H9 (cell line): ENCODE results near the gene IQCB1. TPM values are rescaled to one million over a fixed set of nuclear protein-coding genes. Genes with fewer than 3 reads are reported as not detected.

Experiments used
- DNase-seq: peaks from one replicate; pipeline ENCODE4 v3.0.0-alpha.2; 2017
- H2AFZ ChIP-seq: one replicate; pipeline ENCODE4 v1.6.1; 2013; ENCODE audit warnings: mild to moderate bottlenecking, low read length, control low read depth, moderate library complexity
- H2AK5ac ChIP-seq: 2 replicates; pipeline ENCODE4 v1.6.1; 2013; ENCODE audit warnings: low read length, control low read depth, mixed read lengths; ENCODE audit not compliant: insufficient read length
- H2BK120ac ChIP-seq: one replicate; pipeline ENCODE4 v1.6.1; 2013; ENCODE audit warnings: low read depth, mild to moderate bottlenecking, low read length, control low read depth, inconsistent platforms; ENCODE audit not compliant: poor library complexity, severe bottlenecking
- H2BK12ac ChIP-seq: 2 replicates; pipeline ENCODE4 v1.6.1; 2013; ENCODE audit warnings: low read length, control low read depth, mixed read lengths, low read depth; ENCODE audit not compliant: insufficient read length
- H2BK15ac ChIP-seq: 2 replicates; pipeline ENCODE4 v1.6.1; 2013; ENCODE audit warnings: low read depth, low read length, control low read depth
- H2BK20ac ChIP-seq: one replicate; pipeline ENCODE4 v1.6.1; 2013; ENCODE audit warnings: low read depth, mild to moderate bottlenecking, low read length, control low read depth, inconsistent platforms; ENCODE audit not compliant: poor library complexity, severe bottlenecking
- H2BK5ac ChIP-seq: 2 replicates; pipeline ENCODE4 v1.6.1; 2013; ENCODE audit warnings: low read length, control low read depth, mixed read lengths; ENCODE audit not compliant: insufficient read length
- H3K14ac ChIP-seq: 2 replicates; pipeline ENCODE4 v1.6.1; 2013; ENCODE audit warnings: low read length, control low read depth; ENCODE audit not compliant: insufficient read depth
- H3K18ac ChIP-seq: 2 replicates; pipeline ENCODE4 v1.6.1; 2013; ENCODE audit warnings: low read depth, mild to moderate bottlenecking, mixed read lengths, low read length, control low read depth; ENCODE audit not compliant: insufficient read length
- H3K23ac ChIP-seq: 2 replicates; pipeline ENCODE4 v1.6.1; 2013; ENCODE audit warnings: low read length, control low read depth, mixed read lengths, low read depth; ENCODE audit not compliant: insufficient read length
- H3K23me2 ChIP-seq: 2 replicates; pipeline ENCODE4 v1.6.1; 2013; ENCODE audit warnings: low read depth, mild to moderate bottlenecking, mixed read lengths, low read length, control low read depth; ENCODE audit not compliant: insufficient read length, poor library complexity, severe bottlenecking
- H3K27ac ChIP-seq: 2 replicates; pipeline ENCODE4 v1.5.1; 2013; ENCODE audit warnings: low read length, control low read depth, mixed read lengths, low read depth; ENCODE audit not compliant: insufficient read length
- H3K27me3 ChIP-seq: 2 replicates; pipeline ENCODE4 v1.6.1; 2013; ENCODE audit warnings: low read length, control low read depth, inconsistent platforms; ENCODE audit not compliant: insufficient read depth
- H3K4ac ChIP-seq: 2 replicates; pipeline ENCODE4 v1.6.1; 2013; ENCODE audit warnings: low read depth, mild to moderate bottlenecking, control low read depth, inconsistent platforms, low read length, moderate library complexity
- H3K4me1 ChIP-seq: 2 replicates; pipeline ENCODE4 v1.6.1; 2013; ENCODE audit warnings: low read length, control low read depth, inconsistent platforms; ENCODE audit not compliant: insufficient read depth
- H3K4me2 ChIP-seq: 2 replicates; pipeline ENCODE4 v1.6.1; 2013; ENCODE audit warnings: low read length, control low read depth, mixed read lengths; ENCODE audit not compliant: insufficient read length, insufficient read depth
- H3K56ac ChIP-seq: 2 replicates; pipeline ENCODE4 v1.6.1; 2013; ENCODE audit warnings: low read depth, mild to moderate bottlenecking, mixed read lengths, low read length, control low read depth; ENCODE audit not compliant: insufficient read length
- H3K79me1 ChIP-seq: 2 replicates; pipeline ENCODE4 v1.6.1; 2013; ENCODE audit warnings: low read depth, mild to moderate bottlenecking, moderate library complexity, low read length, control low read depth, inconsistent platforms; ENCODE audit not compliant: insufficient read depth, poor library complexity, severe bottlenecking
- H3K79me2 ChIP-seq: 2 replicates; pipeline ENCODE4 v1.6.1; 2013; ENCODE audit warnings: low read length, control low read depth, inconsistent platforms; ENCODE audit not compliant: insufficient read depth
- H3K9ac ChIP-seq: 2 replicates; pipeline ENCODE4 v1.6.1; 2013; ENCODE audit warnings: low read length, control low read depth, mixed read lengths; ENCODE audit not compliant: insufficient read length; ENCODE audit errors: extremely low read depth
- H3K9me3 ChIP-seq: one replicate; pipeline ENCODE4 v1.6.1; 2013; ENCODE audit warnings: low read depth, low read length, inconsistent platforms; ENCODE audit not compliant: control insufficient read depth
- H3T11ph ChIP-seq: one replicate; pipeline ENCODE4 v1.6.1; 2013; ENCODE audit warnings: mild to moderate bottlenecking, low read length, control low read depth, inconsistent platforms
- H4K20me1 ChIP-seq: one replicate; pipeline ENCODE4 v1.6.1; 2013; ENCODE audit not compliant: control insufficient read depth, insufficient read length, insufficient read depth
- H4K5ac ChIP-seq: 2 replicates; pipeline ENCODE4 v1.6.1; 2013; ENCODE audit warnings: low read depth, mild to moderate bottlenecking, mixed read lengths, low read length, control low read depth; ENCODE audit not compliant: insufficient read length
- H4K8ac ChIP-seq: replicated peaks from 2 replicates; pipeline ENCODE4 v1.6.1; 2013; ENCODE audit warnings: low read length, control low read depth, mixed read lengths, low read depth; ENCODE audit not compliant: insufficient read length
- H4K91ac ChIP-seq: 2 replicates; pipeline ENCODE4 v1.6.1; 2013; ENCODE audit warnings: low read depth, mild to moderate bottlenecking, moderate library complexity, mixed read lengths, low read length, control low read depth; ENCODE audit not compliant: insufficient read length
- H3K27ac Mint-ChIP-seq, 3 experiments: 2 replicates in 2 of 3; 3 replicates in 1 of 3; pipeline ENCODE4 v1.8.0; 2020 to 2021; ENCODE audit warnings: mixed read lengths in 3 of 3, mild to moderate bottlenecking in 1 of 3, moderate library complexity in 1 of 3
- H3K27me3 Mint-ChIP-seq: 2 replicates; pipeline ENCODE4 v1.8.0; 2021; ENCODE audit warnings: low read depth, mild to moderate bottlenecking, moderate library complexity, mixed read lengths
- H3K36me3 Mint-ChIP-seq, 3 experiments: 2 replicates in 2 of 3; 3 replicates in 1 of 3; pipeline ENCODE4 v1.8.0; 2020 to 2021; ENCODE audit warnings: low read depth in 3 of 3, mixed read lengths in 3 of 3; ENCODE audit not compliant: insufficient read depth in 1 of 3
- H3K4me1 Mint-ChIP-seq, 2 experiments: 2 replicates each; pipeline ENCODE4 v1.8.0; 2020; ENCODE audit warnings: mixed read lengths in 2 of 2
- H3K4me3 Mint-ChIP-seq, 2 experiments: 2 replicates in 1 of 2; 3 replicates in 1 of 2; pipeline ENCODE4 v1.8.0; 2020 to 2021; ENCODE audit warnings: mild to moderate bottlenecking in 2 of 2, mixed read lengths in 2 of 2, moderate library complexity in 1 of 2
- H3K9me3 Mint-ChIP-seq, 2 experiments: 2 replicates in 1 of 2; 3 replicates in 1 of 2; pipeline ENCODE4 v1.8.0; 2020; ENCODE audit warnings: mild to moderate bottlenecking in 2 of 2, mixed read lengths in 2 of 2, moderate library complexity in 1 of 2
- CTCF ChIP-seq: fragments of 200-600 bp; sonication (generic); conservative IDR thresholded peaks from 3 replicates; pipeline ENCODE4 v1.8.0; 2021; ENCODE audit warnings: antibody characterized with exemption, mild to moderate bottlenecking
- WGBS: extraction: QIAGEN DNeasy Blood & Tissue Kit; methylation state at CpG from one replicate; pipeline ENCODE4 v1.1.7; 2013; ENCODE audit warnings: missing lambda C conversion rate, low lambda C conversion rate, mixed read lengths; ENCODE audit not compliant: insufficient read length; ENCODE audit errors: extremely low coverage; 5-methylcytosine and 5-hydroxymethylcytosine counted together
- total RNA-seq: library from RNA; stranded (reverse); gene quantifications from 2 replicates; pipeline ENCODE4 v1.2.1, GENCODE V29; 2021

Gene IQCB1
- total RNA-seq, 1 experiment from 2014 or later = 35.8 TPM

- Mint-ChIP-seq H3K4me3 (no peak overlapping the region), H3K27ac (peak overlapping the region; percentile 53 to 96 (median 57); a peak in 5 of 7 replicates), H3K4me1 (peaks cover 20 to 33% of the 10 kb centered on the region in 2 experiments), H3K36me3 (peaks cover 5 to 29% (median 25%) of the 10 kb centered on the region in 3 experiments; a peak in 6 of 7 replicates), H3K9me3 (no peaks in the 10 kb centered on the region), H3K27me3 (no peaks in the 10 kb centered on the region)
- H4K20me1 ChIP-seq = no peaks in the 10 kb centered on the region
- no peak overlapping the region for H3K4ac ChIP-seq
- H2BK5ac ChIP-seq = no peak overlapping the region
- no peak overlapping the region for H3K18ac ChIP-seq
- TF ChIP-seq CTCF = no peak
- WGBS = no CpG with 5 or more reads among the region's 8 CpGs
- H3K14ac ChIP-seq = no peak overlapping the region
- H2AK5ac ChIP-seq = no peak overlapping the region
- no peak overlapping the region for H4K8ac ChIP-seq
- no peak overlapping the region for H2BK12ac ChIP-seq
- no peak overlapping the region for H3K4me2 ChIP-seq
- no peaks in the 10 kb centered on the region for H3K79me1 ChIP-seq
- no peaks in the 10 kb centered on the region for H3K9me3 ChIP-seq
- no peak overlapping the region for H3K27ac ChIP-seq
- no peak overlapping the region for H2BK120ac ChIP-seq
- no peak overlapping the region for H2AFZ ChIP-seq
- no peaks in the 10 kb centered on the region; the same call in 1 of the 2 replicates for H3K79me2 ChIP-seq
- H3K27me3 ChIP-seq = no peaks in the 10 kb centered on the region
- H2BK15ac ChIP-seq = no peak overlapping the region
- H3K23ac ChIP-seq = no peak overlapping the region
- H3K56ac ChIP-seq = no peak overlapping the region
- no peaks in the 10 kb centered on the region for H3K23me2 ChIP-seq
- no peak overlapping the region for H3T11ph ChIP-seq
- peak overlapping the region; percentile 44 for H3K9ac ChIP-seq
- H4K5ac ChIP-seq = no peak overlapping the region
- no peaks in the 10 kb centered on the region for H3K4me1 ChIP-seq
- H4K91ac ChIP-seq = no peak overlapping the region
- no peak overlapping the region for H2BK20ac ChIP-seq
- DNase-seq = no peak
Measured at GRCh38 chr3:121730940-121731687, 103.7 kb downstream of the IQCB1 start.
